Uterus (tissue), 2 donors: ENCODE measurements around the gene PDE4A.

Experiments
- POLR2A ChIP-seq, 2 donors: fragments of 450-650 bp; IDR thresholded peaks; one replicate each; pipeline ENCODE4 v1.6.1; 2016; ENCODE audit warnings: antibody characterized with exemption in 2 of 2, mild to moderate bottlenecking in 1 of 2, moderate library complexity in 1 of 2
- TF ChIP-seq, protein P1 (sequence below), 4 experiments: fragments of 200-600 bp in 2 of 4; fragments of 450-650 bp in 2 of 4; sonication (generic) in 2 of 4; IDR thresholded peaks; one replicate each; pipeline ENCODE4 v1.5.1; 2016 to 2019; ENCODE audit warnings: antibody characterized with exemption in 4 of 4, mild to moderate bottlenecking in 2 of 4, moderate library complexity in 1 of 4

DNA sequence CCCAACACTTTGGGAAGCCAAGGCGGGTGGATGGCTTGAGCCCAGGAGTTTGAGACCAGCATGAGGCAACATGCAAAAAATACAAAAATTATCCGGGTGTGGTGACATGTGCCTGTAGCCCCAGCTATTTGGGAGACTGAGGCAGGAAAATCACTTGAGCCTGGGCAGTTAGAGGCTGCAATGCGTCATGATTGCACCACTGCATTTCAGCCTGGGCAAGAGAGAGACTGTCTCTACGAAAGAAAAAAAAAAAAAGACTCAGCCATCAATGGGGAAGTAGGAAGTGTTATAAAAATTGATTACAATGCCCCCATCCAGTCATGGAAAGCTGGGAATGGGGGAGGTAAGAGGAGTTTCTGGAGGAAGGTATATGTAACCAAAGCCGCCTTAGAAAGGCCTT lies 45.4 kb upstream of the PDE4A start:
- TF ChIP-seq, protein P1, sequence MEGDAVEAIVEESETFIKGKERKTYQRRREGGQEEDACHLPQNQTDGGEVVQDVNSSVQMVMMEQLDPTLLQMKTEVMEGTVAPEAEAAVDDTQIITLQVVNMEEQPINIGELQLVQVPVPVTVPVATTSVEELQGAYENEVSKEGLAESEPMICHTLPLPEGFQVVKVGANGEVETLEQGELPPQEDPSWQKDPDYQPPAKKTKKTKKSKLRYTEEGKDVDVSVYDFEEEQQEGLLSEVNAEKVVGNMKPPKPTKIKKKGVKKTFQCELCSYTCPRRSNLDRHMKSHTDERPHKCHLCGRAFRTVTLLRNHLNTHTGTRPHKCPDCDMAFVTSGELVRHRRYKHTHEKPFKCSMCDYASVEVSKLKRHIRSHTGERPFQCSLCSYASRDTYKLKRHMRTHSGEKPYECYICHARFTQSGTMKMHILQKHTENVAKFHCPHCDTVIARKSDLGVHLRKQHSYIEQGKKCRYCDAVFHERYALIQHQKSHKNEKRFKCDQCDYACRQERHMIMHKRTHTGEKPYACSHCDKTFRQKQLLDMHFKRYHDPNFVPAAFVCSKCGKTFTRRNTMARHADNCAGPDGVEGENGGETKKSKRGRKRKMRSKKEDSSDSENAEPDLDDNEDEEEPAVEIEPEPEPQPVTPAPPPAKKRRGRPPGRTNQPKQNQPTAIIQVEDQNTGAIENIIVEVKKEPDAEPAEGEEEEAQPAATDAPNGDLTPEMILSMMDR (IDR thresholded peaks at IDR 0.05): no peak
- no peak for TF ChIP-seq POLR2A (IDR thresholded peaks at IDR 0.05)
